ENCODE results near the gene MCC. TPM values are rescaled to one million over a fixed set of nuclear protein-coding genes. Genes with fewer than 3 reads are reported as not detected.

The MCC gene
- total and polyA plus RNA-seq, 2 experiments from 2014 or later, result 8.3 to 31.5 TPM

GRCh38 chr5:113264046-113264445 is 224.2 kb downstream of the MCC start:
- Histone ChIP-seq H3K4me2 (peak overlapping the region; percentile 52), H3K27me3 (no peaks in the 10 kb centered on the region), H2AFZ (no peak overlapping the region), H3K36me3 (replicated peaks; ENCODE audit: insufficient read depth, low read depth) (no peaks in the 10 kb centered on the region), H3K9me2 (replicated peaks; ENCODE audit: insufficient read depth) (no peaks in the 10 kb centered on the region), H4K20me1 (ENCODE audit: insufficient read depth, poor library complexity, severe bottlenecking) (no peaks in the 10 kb centered on the region), H3K9me3 (ENCODE audit: low read depth) (no peaks in the 10 kb centered on the region), H3K4me3 (no peak overlapping the region), H3K4me1 (ENCODE audit: insufficient read depth) (peaks cover 24% of the 10 kb centered on the region), H3K27ac (peak overlapping the region; percentile 49), H3K79me2 (peaks cover 81% of the 10 kb centered on the region)
- peak; percentile 19 for DNase-seq (ENCODE audit: low spot score)
- TF ChIP-seq EZH2 (IDR thresholded peaks at IDR 0.05; ENCODE audit: borderline replicate concordance) (no peak), CTCF (IDR thresholded peaks at IDR 0.05; ENCODE audit: poor library complexity) (no peak), EZH2phosphoT487 (IDR thresholded peaks at IDR 0.05; ENCODE audit: low read depth, severe bottlenecking, unreplicated experiment) (no peak)
- 34% methylated on average over 6 of the region's 6 CpGs for WGBS (ENCODE audit: low lambda C conversion rate, missing lambda C conversion rate)

GRCh38 chr5:113263545-113263944 is 224.7 kb downstream of the MCC start:
- 20% methylated on average over 3 of the region's 3 CpGs for WGBS (ENCODE audit: low lambda C conversion rate, missing lambda C conversion rate)
- no peaks in the 10 kb centered on the region for H3K9me2 ChIP-seq (replicated peaks; ENCODE audit: insufficient read depth)
- no peaks in the 10 kb centered on the region for H3K36me3 ChIP-seq (replicated peaks; ENCODE audit: insufficient read depth, low read depth)
- peaks cover 23% of the 10 kb centered on the region for H3K4me1 ChIP-seq (ENCODE audit: insufficient read depth)
- no peaks in the 10 kb centered on the region for H3K9me3 ChIP-seq (ENCODE audit: low read depth)
- no peak for DNase-seq (ENCODE audit: low spot score)
- H2AFZ ChIP-seq, result no peak overlapping the region
- H3K27me3 ChIP-seq, result no peaks in the 10 kb centered on the region
- H4K20me1 ChIP-seq (ENCODE audit: insufficient read depth, poor library complexity, severe bottlenecking), result no peaks in the 10 kb centered on the region
- no peak overlapping the region for H3K4me3 ChIP-seq
- H3K27ac ChIP-seq, result peak overlapping the region; percentile 49
- H3K79me2 ChIP-seq, result peaks cover 80% of the 10 kb centered on the region
- H3K4me2 ChIP-seq, result peak overlapping the region; percentile 52
- TF ChIP-seq CTCF (IDR thresholded peaks at IDR 0.05; ENCODE audit: poor library complexity) (no peak), EZH2 (IDR thresholded peaks at IDR 0.05; ENCODE audit: borderline replicate concordance) (no peak), EZH2phosphoT487 (IDR thresholded peaks at IDR 0.05; ENCODE audit: low read depth, severe bottlenecking, unreplicated experiment) (no peak)

GRCh38 chr5:113262674-113263073 is 225.6 kb downstream of the MCC start:
- H3K27ac ChIP-seq, result no peak overlapping the region
- no peak overlapping the region for H3K4me3 ChIP-seq
- H3K27me3 ChIP-seq, result no peaks in the 10 kb centered on the region
- H3K9me2 ChIP-seq (replicated peaks; ENCODE audit: insufficient read depth), result no peaks in the 10 kb centered on the region
- peaks cover 23% of the 10 kb centered on the region for H3K4me1 ChIP-seq (ENCODE audit: insufficient read depth)
- no peak for DNase-seq (ENCODE audit: low spot score)
- H4K20me1 ChIP-seq (ENCODE audit: insufficient read depth, poor library complexity, severe bottlenecking), result no peaks in the 10 kb centered on the region
- H3K4me2 ChIP-seq, result no peak overlapping the region
- H2AFZ ChIP-seq, result no peak overlapping the region
- TF ChIP-seq CTCF (IDR thresholded peaks at IDR 0.05; ENCODE audit: poor library complexity) (no peak), EZH2phosphoT487 (IDR thresholded peaks at IDR 0.05; ENCODE audit: low read depth, severe bottlenecking, unreplicated experiment) (no peak), EZH2 (IDR thresholded peaks at IDR 0.05; ENCODE audit: borderline replicate concordance) (no peak)
- peaks cover 79% of the 10 kb centered on the region for H3K79me2 ChIP-seq
- WGBS (ENCODE audit: low lambda C conversion rate, missing lambda C conversion rate), result 96% methylated on average over 3 of the region's 3 CpGs
- H3K9me3 ChIP-seq (ENCODE audit: low read depth), result no peaks in the 10 kb centered on the region
- no peaks in the 10 kb centered on the region for H3K36me3 ChIP-seq (replicated peaks; ENCODE audit: insufficient read depth, low read depth)

- Histone ChIP-seq H3K4me2 (no peak overlapping the region), H3K9me2 (replicated peaks; ENCODE audit: insufficient read depth) (no peaks in the 10 kb centered on the region), H3K27me3 (no peaks in the 10 kb centered on the region), H3K9me3 (ENCODE audit: low read depth) (no peaks in the 10 kb centered on the region), H3K36me3 (replicated peaks; ENCODE audit: insufficient read depth, low read depth) (no peaks in the 10 kb centered on the region), H3K27ac (no peak overlapping the region), H3K79me2 (peaks cover 68% of the 10 kb centered on the region), H3K4me3 (no peak overlapping the region), H2AFZ (no peak overlapping the region), H3K4me1 (ENCODE audit: insufficient read depth) (peaks cover 9% of the 10 kb centered on the region), H4K20me1 (ENCODE audit: insufficient read depth, poor library complexity, severe bottlenecking) (no peaks in the 10 kb centered on the region)
- no peak for TF ChIP-seq EZH2phosphoT487 (IDR thresholded peaks at IDR 0.05; ENCODE audit: low read depth, severe bottlenecking, unreplicated experiment)
- TF ChIP-seq EZH2 (IDR thresholded peaks at IDR 0.05; ENCODE audit: borderline replicate concordance), result no peak
- TF ChIP-seq CTCF (IDR thresholded peaks at IDR 0.05; ENCODE audit: poor library complexity), result no peak
- no peak for DNase-seq (ENCODE audit: low spot score)
These were observed 229.2 kb downstream of the MCC start for GRCh38 chr5:113259034-113259433.

Data from hepatocyte (in vitro differentiated cells).